Spleen (tissue), 11 donors: ENCODE measurements around the gene CTXN1. TPM values are rescaled to one million over a fixed set of nuclear protein-coding genes. Genes with fewer than 3 reads are reported as not detected.

Source experiments
- DNase-seq: peaks from one replicate; pipeline ENCODE4 v3.0.0-alpha.2; 2020
- H3K27ac ChIP-seq, 8 donors: fragments of 200-600 bp; sonication (generic) in 7 of 8; 1 replicate in 4 of 8; 2 replicates in 4 of 8; pipeline versions ENCODE4 v1.5.0 to v1.8.0; 2016 to 2021; ENCODE audit warnings: inconsistent platforms in 4 of 8, mild to moderate bottlenecking in 4 of 8, moderate library complexity in 1 of 8
- H3K27me3 ChIP-seq, 7 donors: fragments of 200-600 bp; sonication (generic) in 6 of 7; replicated peaks in 1 of 7; 1 replicate in 4 of 7; 2 replicates in 3 of 7; pipeline versions ENCODE4 v1.5.0 to v1.8.0; 2016 to 2021; ENCODE audit warnings: inconsistent platforms in 3 of 7, mild to moderate bottlenecking in 1 of 7
- H3K36me3 ChIP-seq, 6 donors: fragments of 200-600 bp; sonication (generic) in 5 of 6; 1 replicate in 4 of 6; 2 replicates in 2 of 6; pipeline versions ENCODE4 v1.5.0 to v1.8.0; 2016 to 2021; ENCODE audit warnings: inconsistent platforms in 2 of 6
- H3K4me1 ChIP-seq, 6 donors: fragments of 200-600 bp; sonication (generic) in 5 of 6; 1 replicate in 3 of 6; 2 replicates in 3 of 6; pipeline versions ENCODE4 v1.5.0 to v1.8.0; 2016 to 2021; ENCODE audit warnings: inconsistent platforms in 3 of 6
- H3K4me3 ChIP-seq, 8 donors: fragments of 200-600 bp; sonication (generic) in 7 of 8; 1 replicate in 4 of 8; 2 replicates in 4 of 8; pipeline versions ENCODE4 v1.5.0 to v1.8.0; 2016 to 2021; ENCODE audit warnings: inconsistent platforms in 4 of 8, mild to moderate bottlenecking in 4 of 8, moderate library complexity in 2 of 8
- H3K9me3 ChIP-seq, 8 donors: fragments of 200-600 bp; sonication (generic) in 7 of 8; 1 replicate in 4 of 8; 2 replicates in 4 of 8; pipeline versions ENCODE4 v1.5.0 to v1.8.0; 2016 to 2021; ENCODE audit warnings: inconsistent platforms in 4 of 8
- CTCF ChIP-seq, 11 experiments: fragments of 200-600 bp in 7 of 11; fragments of 450-650 bp in 4 of 11; sonication (generic) in 4 of 11; IDR thresholded peaks in 8 of 11; conservative IDR thresholded peaks in 3 of 11; 1 replicate in 7 of 11; 2 replicates in 4 of 11; pipeline versions ENCODE4 v1.4.0 to v1.8.0; 2016 to 2021; ENCODE audit warnings: antibody characterized with exemption in 11 of 11, inconsistent platforms in 4 of 11, mild to moderate bottlenecking in 1 of 11
- POLR2A ChIP-seq, 3 donors: fragments of 450-650 bp; IDR thresholded peaks; one replicate each; pipeline ENCODE4 v1.5.1; 2017; ENCODE audit warnings: antibody characterized with exemption in 3 of 3, mild to moderate bottlenecking in 1 of 3
- POLR2AphosphoS5 ChIP-seq, 3 donors: sonication (generic); formaldehyde crosslinking; IDR thresholded peaks; one replicate each; pipeline ENCODE4 v1.5.1; 2017; ENCODE audit warnings: antibody characterized with exemption in 3 of 3
- WGBS, 5 donors: extraction: QIAGEN DNeasy Blood & Tissue Kit in 3 of 5; methylation state at CpG; one replicate each; pipeline versions ENCODE4 v1.1.5 to v1.1.7; 2013 to 2018; 5-methylcytosine and 5-hydroxymethylcytosine counted together
- intact Hi-C: fragments of 100-400 bp; cut with DNase I; formaldehyde crosslinking; loops from one replicate; pipeline ENCODE4 v1.15.0; 2023; ENCODE audit warnings: low total_unique reads
- polyA plus RNA-seq, 3 donors: library from polyadenylated mRNA; stranded (reverse); fragments of 200-250 nt; gene quantifications; one replicate each; pipeline ENCODE4 v1.2.1, GENCODE V29; 2013
- total RNA-seq, 7 donors: library from RNA; depleted of rRNA in 3 of 7; stranded (reverse); fragments of >200 nt in 3 of 7; fragmentation: NEBNext Ultra II Directional in 4 of 7; extraction: Animal tissue kit (Norgen Biotek cat#: 25700) in 4 of 7; gene quantifications; one replicate each; pipeline versions ENCODE4 v1.1.0 to v1.2.1, GENCODE V29; 2016 to 2021
- donor health status: healthy with polysubstance abuse.
- donor health status: DM: no; HTN: no; CAD: no; lungs with moderate emphysema.
- donor health status: DM: no; HTN: no; CAD: no.
- donor health status: Bipolar disorder and iron deficiency.
- donor health status: healthy.
- donor health status: DM: no; HTN: no; CAD: no.
- donor health status: DM: yes; HTN: yes; CAD: no.

Gene CTXN1
- total and polyA plus RNA-seq, 10 donors: 0.11 to 4.4 (median 2.0) TPM

- no peak for DNase-seq
- peaks cover 0 to 13% (median 0%) of the 10 kb centered on the region in 7 donors for H3K27me3 ChIP-seq
- no peaks in the 10 kb centered on the region for H3K9me3 ChIP-seq
- intact Hi-C loops: no loop called here
- H3K4me1 ChIP-seq: peaks cover 14 to 34% (median 29%) of the 10 kb centered on the region in 6 donors
- WGBS, 5 donors: 91 to 94% (median 93%) methylated on average over 7 of the region's 7 CpGs
- H3K4me3 ChIP-seq: no peak overlapping the region
- H3K27ac ChIP-seq: no peak overlapping the region
- H3K36me3 ChIP-seq: peaks cover 0 to 17% (median 5%) of the 10 kb centered on the region in 6 donors
- no peak for TF ChIP-seq POLR2AphosphoS5 (IDR thresholded peaks at IDR 0.05)
- no peak for TF ChIP-seq CTCF (IDR thresholded peaks at IDR 0.05 in 8 of 11, conservative IDR thresholded peaks at IDR 0.05 in 3 of 11)
- no peak for TF ChIP-seq POLR2A (IDR thresholded peaks at IDR 0.05)
These were observed 24.6 kb downstream of the CTXN1 start for GRCh38 chr19:7901337-7901736.

DNA sequence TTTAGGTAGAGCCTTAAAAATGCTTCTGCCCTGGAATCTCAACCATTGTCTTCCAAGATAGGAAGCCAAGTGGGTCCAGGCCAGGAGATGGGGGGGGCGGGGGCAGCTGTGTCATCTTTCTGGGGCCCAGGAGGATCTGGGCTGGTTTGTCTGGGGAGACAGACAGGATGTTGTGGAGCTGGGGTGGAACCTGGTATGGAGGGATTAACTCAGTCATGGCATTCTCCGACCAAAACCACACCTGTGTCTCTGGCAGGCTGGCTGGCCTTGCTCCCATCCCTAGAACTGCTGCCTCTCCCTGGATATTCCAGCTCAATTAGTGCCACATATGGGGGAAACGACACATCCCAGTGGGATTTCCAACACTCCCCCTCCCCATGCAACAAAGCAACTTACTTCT, 25.0 kb downstream of the CTXN1 start:
- no peak overlapping the region for H3K4me3 ChIP-seq
- peaks cover 0 to 13% (median 0%) of the 10 kb centered on the region in 7 donors for H3K27me3 ChIP-seq
- no peaks in the 10 kb centered on the region for H3K9me3 ChIP-seq
- H3K4me1 ChIP-seq: peaks cover 14 to 30% (median 25%) of the 10 kb centered on the region in 6 donors
- intact Hi-C loops: no loop called here
- no peak for TF ChIP-seq CTCF (IDR thresholded peaks at IDR 0.05 in 8 of 11, conservative IDR thresholded peaks at IDR 0.05 in 3 of 11)
- TF ChIP-seq POLR2AphosphoS5 (IDR thresholded peaks at IDR 0.05): no peak
- no peak for TF ChIP-seq POLR2A (IDR thresholded peaks at IDR 0.05)
- H3K36me3 ChIP-seq: peaks cover 0 to 13% (median 1%) of the 10 kb centered on the region in 6 donors
- DNase-seq: no peak
- WGBS, 5 donors: 71 to 91% (median 80%) methylated on average over 3 of the region's 3 CpGs
- no peak overlapping the region for H3K27ac ChIP-seq

GRCh38 chr19:7900401-7900870, 25.5 kb downstream of the CTXN1 start:
- DNase-seq: no peak
- intact Hi-C loops: no loop called here

More at GRCh38 chr19:7900401-7900870, 25.5 kb downstream of the CTXN1 start:
- H3K4me1 ChIP-seq: peaks cover 13 to 25% (median 21%) of the 10 kb centered on the region in 6 donors
- no peaks in the 10 kb centered on the region for H3K9me3 ChIP-seq
- peaks cover 0 to 8% (median 0%) of the 10 kb centered on the region in 6 donors for H3K36me3 ChIP-seq
- TF ChIP-seq CTCF (IDR thresholded peaks at IDR 0.05 in 8 of 11, conservative IDR thresholded peaks at IDR 0.05 in 3 of 11) (no peak), POLR2A (IDR thresholded peaks at IDR 0.05) (no peak), POLR2AphosphoS5 (IDR thresholded peaks at IDR 0.05) (no peak)
- H3K4me3 ChIP-seq: no peak overlapping the region
- H3K27me3 ChIP-seq: peaks cover 0 to 17% (median 1%) of the 10 kb centered on the region in 7 donors
- 76 to 85% (median 80%) methylated on average over 12 to 21 of the region's 21 CpGs for WGBS, 5 donors
- no peak overlapping the region for H3K27ac ChIP-seq
